GM18526 (cell line): ENCODE data around the gene SPINK13.

Source experiments
- POLR2A ChIP-seq: IDR thresholded peaks from 3 replicates; pipeline ENCODE4 v1.6.1; 2011; ENCODE audit not compliant: insufficient read length; ENCODE audit errors: extremely low read depth

SPINK13 gene

DNA sequence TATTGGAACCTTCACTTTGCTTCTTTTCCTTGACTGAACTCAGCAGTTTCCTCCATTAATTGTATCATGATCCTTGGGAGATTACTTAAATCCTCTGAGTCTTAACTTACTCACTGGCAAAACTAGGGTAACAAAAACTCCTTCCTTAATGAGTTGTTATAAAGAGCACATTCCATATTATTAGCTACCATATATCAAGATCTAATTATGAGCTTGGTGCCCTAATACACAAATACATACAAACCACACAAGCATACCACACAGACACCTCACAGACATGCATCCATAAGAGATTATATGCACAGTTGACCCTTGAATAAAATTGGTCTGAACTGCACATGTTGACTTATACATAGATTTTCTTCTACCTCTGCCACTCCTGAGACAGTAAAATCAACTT is 41.2 kb downstream of the SPINK13 start:
- TF ChIP-seq POLR2A = no peak

DNA sequence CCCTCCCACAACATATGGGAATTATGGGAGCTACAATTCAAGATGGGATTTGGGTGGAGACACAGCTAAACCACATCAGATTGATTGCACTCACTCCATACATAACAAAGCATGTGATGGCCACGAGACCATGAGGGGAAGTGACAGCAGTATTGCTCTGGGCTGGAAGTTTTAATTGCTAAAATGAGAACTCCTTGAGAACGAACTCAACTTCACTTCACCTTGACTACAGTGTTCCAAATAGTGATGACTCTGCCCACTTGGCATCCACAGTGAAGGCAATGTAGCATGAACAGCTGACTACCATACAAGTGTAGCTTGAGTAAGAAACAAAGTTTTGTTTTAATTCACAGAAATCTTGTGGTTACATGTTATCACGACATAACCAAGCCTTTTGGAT is 42.9 kb downstream of the SPINK13 start:
- TF ChIP-seq POLR2A = no peak

DNA sequence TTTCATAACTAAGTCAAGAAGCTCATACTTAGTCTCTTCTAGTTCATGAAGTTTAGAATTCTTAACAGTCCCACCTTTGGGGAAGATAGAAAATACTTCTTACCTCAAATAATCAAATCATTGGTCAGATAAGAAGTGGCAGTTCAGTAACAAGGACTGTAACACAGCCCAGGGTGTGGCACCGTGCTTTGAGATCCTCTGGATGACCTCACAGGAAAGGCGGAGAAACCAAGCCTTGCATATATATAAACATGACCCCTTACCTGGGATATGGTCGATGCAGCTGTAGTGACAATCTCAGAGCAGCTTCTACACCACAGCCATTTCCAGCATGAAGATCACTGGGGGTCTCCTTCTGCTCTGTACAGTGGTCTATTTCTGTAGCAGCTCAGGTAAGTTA is 43.6 kb downstream of the SPINK13 start, which contains the start of gene SPINK7:
Gene SPINK7 (plus strand): TSS at position 271 of the 400 bp plus-strand sequence. CDS start 61 bp downstream, at position 332.
- no peak for TF ChIP-seq POLR2A

DNA sequence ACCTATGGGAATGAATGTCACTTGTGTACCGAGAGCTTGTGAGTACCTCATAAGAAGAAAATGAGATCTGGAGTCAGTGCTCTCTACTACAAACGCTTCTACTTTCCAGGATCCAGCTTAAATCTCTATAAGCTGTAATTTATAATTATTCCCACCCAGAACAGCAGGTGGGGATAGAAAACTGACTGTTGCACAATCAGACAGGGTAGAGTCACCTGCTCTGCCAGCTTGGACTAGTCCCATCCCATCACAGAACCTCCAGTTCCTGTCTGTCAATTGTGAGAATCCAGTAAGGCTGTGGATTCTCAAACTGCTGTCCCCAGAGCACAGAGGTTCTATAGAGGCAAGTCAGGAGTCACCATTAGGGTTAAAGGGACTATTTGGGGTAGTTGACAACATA is 45.6 kb downstream of the SPINK13 start:
- TF ChIP-seq POLR2A = no peak

DNA sequence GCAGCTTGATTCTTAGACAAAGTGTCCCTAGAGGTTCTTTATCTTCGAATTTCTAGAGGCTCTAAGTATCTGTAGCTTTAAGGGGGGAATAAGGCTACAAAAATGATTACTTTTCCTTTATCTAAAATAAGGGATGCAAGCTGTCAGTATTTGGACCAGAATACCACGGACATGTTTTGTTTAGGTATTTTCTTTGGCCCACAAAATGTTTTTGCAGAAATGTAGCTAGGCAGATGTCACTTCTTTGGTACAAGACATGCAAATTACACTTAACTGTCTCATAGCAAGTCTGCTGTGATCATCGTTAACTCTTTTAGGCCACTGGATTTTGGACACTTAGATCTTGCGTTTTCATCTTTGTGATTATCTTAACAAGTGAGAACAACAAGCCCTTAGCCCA is 46.1 kb downstream of the SPINK13 start:
- no peak for TF ChIP-seq POLR2A

- no peak for TF ChIP-seq POLR2A
These were observed 64.8 kb downstream of the SPINK13 start for GRCh38 chr5:148333262-148333849.

GRCh38 chr5:148335259-148335658 is 66.7 kb downstream of the SPINK13 start, which contains the start of gene SPINK9:
Gene SPINK9, plus strand, starts transcription at chr5:148335559. Its CDS starts 55 bp downstream, at chr5:148335614.
- no peak for TF ChIP-seq POLR2A
